RWPE2 (cell line): ENCODE measurements around the gene PHEX.

Experiments
- ATAC-seq: fragments of 200-7000 bp; cut with Tn5 transposase; 3 replicates; pipeline ENCODE4 v1.9.1; 2021; ENCODE audit warnings: low read depth
- DNase-seq: peaks from one replicate; pipeline ENCODE4 v3.0.0-alpha.2; 2020; ENCODE audit warnings: low spot score
- H3K27ac ChIP-seq: fragments of 450-650 bp; 2 replicates; pipeline ENCODE4 v1.5.1; 2017; ENCODE audit warnings: mild to moderate bottlenecking; ENCODE audit not compliant: poor library complexity, severe bottlenecking
- H3K27me3 ChIP-seq: fragments of 250-450 bp; sonication (Bioruptor Pico); 2 replicates; pipeline ENCODE4 v1.5.1; 2021; ENCODE audit warnings: mild to moderate bottlenecking, moderate library complexity; ENCODE audit not compliant: insufficient read depth, poor library complexity, severe bottlenecking
- H3K36me3 ChIP-seq: fragments of 250-450 bp; sonication (Bioruptor Pico); 2 replicates; pipeline ENCODE4 v1.5.1; 2020; ENCODE audit warnings: low read depth, mild to moderate bottlenecking, moderate library complexity
- H3K4me1 ChIP-seq: fragments of 250-450 bp; sonication (Bioruptor Pico); 2 replicates; pipeline ENCODE4 v1.5.1; 2021; ENCODE audit warnings: mild to moderate bottlenecking, moderate library complexity; ENCODE audit not compliant: insufficient read depth, poor library complexity, severe bottlenecking
- H3K4me3 ChIP-seq: fragments of 250-450 bp; sonication (Bioruptor Pico); 2 replicates; pipeline ENCODE4 v1.5.1; 2021; ENCODE audit warnings: mild to moderate bottlenecking, moderate library complexity; ENCODE audit not compliant: severe bottlenecking
- H3K9me3 ChIP-seq: fragments of 250-450 bp; sonication (Bioruptor Pico); 2 replicates; pipeline ENCODE4 v1.5.1; 2021; ENCODE audit warnings: mild to moderate bottlenecking, moderate library complexity; ENCODE audit not compliant: severe bottlenecking
- CTCF ChIP-seq: fragments of 450-650 bp; IDR thresholded peaks from one replicate; pipeline ENCODE4 v1.5.1; 2017; ENCODE audit warnings: mild to moderate bottlenecking, moderate library complexity; ENCODE audit not compliant: poor library complexity, severe bottlenecking

Gene PHEX

DNA sequence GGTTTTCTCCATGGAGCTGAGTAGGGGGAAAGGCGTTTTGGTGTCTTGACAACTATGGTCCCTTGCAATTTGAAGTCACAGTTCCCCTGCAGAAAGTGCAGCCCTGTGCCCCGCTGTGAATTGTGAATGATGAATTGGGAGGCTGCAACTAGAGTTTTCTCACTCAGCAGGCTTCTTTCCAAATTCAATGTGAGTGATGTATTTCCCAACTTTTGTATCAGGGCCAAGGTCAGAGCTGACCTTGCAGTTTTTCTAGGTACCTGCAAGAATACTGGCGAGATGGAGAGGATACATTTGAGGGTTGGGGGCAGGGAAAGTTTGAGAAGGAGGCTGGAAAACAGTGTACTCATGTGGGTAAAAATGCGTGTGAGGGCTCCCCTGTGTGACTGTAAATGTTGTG is 11.7 kb downstream of the PHEX start:
- TF ChIP-seq CTCF: no peak
- Histone ChIP-seq H3K36me3 (no peaks in the 10 kb centered on the region), H3K9me3 (no peaks in the 10 kb centered on the region), H3K4me3 (no peak overlapping the region), H3K27ac (no peak overlapping the region), H3K27me3 (no peaks in the 10 kb centered on the region), H3K4me1 (no peaks in the 10 kb centered on the region)
- no peak for ATAC-seq
- no peak for DNase-seq

DNA sequence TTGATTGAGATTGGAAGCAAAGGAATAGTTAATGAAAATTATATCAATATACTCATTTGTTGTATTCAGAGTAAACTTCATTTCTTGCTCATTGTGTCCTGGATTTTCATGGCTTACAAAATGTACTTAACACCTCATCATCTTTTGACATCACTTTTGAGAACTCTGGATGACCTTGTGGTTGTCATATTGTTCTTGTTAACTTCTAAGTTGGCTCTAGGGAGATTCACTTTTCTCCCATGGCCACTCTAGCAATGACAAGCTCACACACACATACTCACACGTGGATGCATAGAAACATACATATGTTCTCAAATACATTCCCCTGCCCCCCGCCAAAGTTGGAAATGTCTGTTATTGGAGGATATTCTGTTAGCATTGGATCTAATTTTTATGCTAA is 15.3 kb downstream of the PHEX start:
- no peak for TF ChIP-seq CTCF
- no peaks in the 10 kb centered on the region for H3K36me3 ChIP-seq
- H3K4me1 ChIP-seq: no peaks in the 10 kb centered on the region
- no peaks in the 10 kb centered on the region for H3K27me3 ChIP-seq
- no peak for DNase-seq
- no peak for ATAC-seq
- no peaks in the 10 kb centered on the region for H3K9me3 ChIP-seq
- H3K27ac ChIP-seq: no peak overlapping the region
- H3K4me3 ChIP-seq: no peak overlapping the region

- ATAC-seq (no peak), DNase-seq (no peak)
- H3K36me3 ChIP-seq: no peaks in the 10 kb centered on the region
- H3K27me3 ChIP-seq: no peaks in the 10 kb centered on the region
- no peaks in the 10 kb centered on the region for H3K9me3 ChIP-seq
- H3K4me3 ChIP-seq: no peak overlapping the region
- H3K4me1 ChIP-seq: no peaks in the 10 kb centered on the region
- H3K27ac ChIP-seq: no peak overlapping the region
- no peak for TF ChIP-seq CTCF
These were observed 21.4 kb downstream of the PHEX start for GRCh38 chrX:22053481-22053880.

- ATAC-seq: no peak
- Histone ChIP-seq H3K4me1 (peaks cover 10% of the 10 kb centered on the region), H3K36me3 (no peaks in the 10 kb centered on the region), H3K9me3 (no peaks in the 10 kb centered on the region), H3K4me3 (no peak overlapping the region), H3K27ac (no peak overlapping the region), H3K27me3 (no peaks in the 10 kb centered on the region)
- no peak for TF ChIP-seq CTCF
- no peak for DNase-seq
These were observed 24.1 kb downstream of the PHEX start for GRCh38 chrX:22056235-22056634.

- no peaks in the 10 kb centered on the region for H3K9me3 ChIP-seq
- H3K27me3 ChIP-seq: no peaks in the 10 kb centered on the region
- H3K4me1 ChIP-seq: peaks cover 11% of the 10 kb centered on the region
- DNase-seq: no peak
- no peaks in the 10 kb centered on the region for H3K36me3 ChIP-seq
- no peak overlapping the region for H3K27ac ChIP-seq
- H3K4me3 ChIP-seq: no peak overlapping the region
- TF ChIP-seq CTCF: no peak
- no peak for ATAC-seq
These were observed 25.5 kb downstream of the PHEX start for GRCh38 chrX:22057667-22058066.
